GM21723 (cell line): ENCODE measurements around the gene TRAIP.

ENCODE experiments used
- ATAC-seq: cut with Tn5 transposase; IDR thresholded peaks from one replicate; pipeline ENCODE4 v1.9.1; 2021; ENCODE audit warnings: mild to moderate bottlenecking, moderate library complexity; ENCODE audit not compliant: unreplicated experiment

Gene TRAIP

DNA sequence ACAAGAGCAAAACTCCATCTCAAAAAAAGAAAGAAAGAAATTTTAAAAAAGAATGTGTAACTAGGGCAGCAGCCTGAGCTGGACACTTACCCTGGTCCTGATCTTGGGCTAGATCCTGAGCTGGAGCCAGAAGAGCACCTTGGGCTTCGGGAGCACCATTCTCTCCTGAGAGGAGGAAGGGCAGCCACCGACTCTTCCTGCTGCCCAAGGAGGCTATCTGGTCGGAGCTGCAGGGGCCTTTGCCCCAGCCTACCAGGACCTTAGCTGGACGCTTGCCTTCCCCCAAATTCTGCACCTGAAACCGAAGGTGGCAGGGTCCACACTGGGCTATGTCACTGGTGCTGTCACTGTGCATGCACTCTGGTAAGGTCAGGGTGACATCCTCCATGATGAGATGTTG is 20.2 kb upstream of the TRAIP start:
- ATAC-seq: no peak

DNA sequence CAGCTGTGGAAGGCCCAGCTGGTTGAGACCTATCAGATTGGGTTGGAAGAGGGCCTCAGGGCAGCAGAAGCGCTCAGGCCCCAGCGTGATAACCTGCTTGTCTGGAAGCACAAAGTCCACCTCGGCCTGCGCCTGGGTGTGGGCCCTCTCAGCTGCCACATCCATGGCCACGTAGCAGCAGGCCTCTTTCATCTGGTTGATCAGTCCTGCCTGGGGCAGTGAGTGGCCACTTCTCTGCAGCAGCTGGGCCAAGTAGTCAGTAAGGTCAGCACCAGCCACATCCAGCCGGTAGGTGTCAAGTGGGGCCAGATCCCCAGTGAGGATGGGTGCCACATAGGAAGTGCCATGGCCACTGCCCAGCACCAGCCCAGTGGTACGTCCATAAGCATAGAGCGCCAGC is 17.3 kb upstream of the TRAIP start:
- no peak for ATAC-seq

DNA sequence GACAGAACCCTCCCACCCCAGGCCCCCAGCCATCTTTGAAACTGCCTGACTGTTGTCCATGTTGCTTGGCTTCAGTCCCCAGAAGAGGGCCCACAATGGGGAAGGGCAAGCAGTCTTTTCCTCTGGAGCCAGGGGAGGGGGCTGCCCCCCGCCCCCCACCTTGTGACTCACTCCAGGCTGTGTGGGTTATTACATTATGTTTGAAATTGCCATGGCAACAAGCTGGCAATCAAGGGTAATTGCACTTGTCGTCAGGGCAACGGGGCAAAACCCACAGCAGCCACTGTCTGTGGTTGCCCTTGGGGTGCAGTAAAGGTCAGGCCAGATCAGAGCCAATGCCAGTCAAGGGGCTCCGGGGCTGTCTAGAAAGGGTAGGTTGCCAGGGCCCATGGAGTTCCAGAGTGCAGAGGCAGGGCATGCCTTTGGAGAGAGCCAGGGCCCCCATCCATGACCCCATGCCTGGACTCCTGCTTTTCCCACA is 16.5 kb upstream of the TRAIP start:
- ATAC-seq: no peak

DNA sequence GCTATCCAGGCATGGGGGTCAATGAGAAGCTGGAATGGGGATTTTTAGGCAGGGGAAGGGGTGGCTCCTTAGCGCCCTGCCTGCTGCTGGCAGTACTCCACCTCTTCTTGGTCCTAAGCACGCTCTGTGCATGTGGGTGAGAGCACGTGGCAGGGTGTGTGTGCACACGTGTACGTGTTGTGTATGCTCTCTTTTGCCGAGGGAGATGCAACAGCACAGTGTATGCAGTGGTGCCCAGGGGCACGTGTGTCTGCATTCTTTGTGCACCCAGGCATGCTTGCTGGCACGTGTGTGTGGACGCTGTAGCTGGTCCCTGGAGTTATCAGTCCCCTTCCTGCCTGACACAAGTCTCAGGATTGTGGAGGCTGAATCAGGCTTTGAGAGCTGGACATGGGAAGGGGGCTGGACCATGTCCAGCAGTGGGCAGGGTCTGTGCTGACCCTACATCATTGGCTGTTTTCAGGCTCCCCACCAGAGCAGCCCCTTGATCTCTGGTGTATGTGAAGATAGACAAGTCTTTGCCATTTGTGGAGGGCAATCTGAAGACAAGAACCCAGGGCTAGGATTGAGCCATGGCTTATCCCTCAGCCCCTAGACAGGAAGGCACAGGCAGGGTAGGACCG is 15.3 kb upstream of the TRAIP start:
- ATAC-seq: no peak

DNA sequence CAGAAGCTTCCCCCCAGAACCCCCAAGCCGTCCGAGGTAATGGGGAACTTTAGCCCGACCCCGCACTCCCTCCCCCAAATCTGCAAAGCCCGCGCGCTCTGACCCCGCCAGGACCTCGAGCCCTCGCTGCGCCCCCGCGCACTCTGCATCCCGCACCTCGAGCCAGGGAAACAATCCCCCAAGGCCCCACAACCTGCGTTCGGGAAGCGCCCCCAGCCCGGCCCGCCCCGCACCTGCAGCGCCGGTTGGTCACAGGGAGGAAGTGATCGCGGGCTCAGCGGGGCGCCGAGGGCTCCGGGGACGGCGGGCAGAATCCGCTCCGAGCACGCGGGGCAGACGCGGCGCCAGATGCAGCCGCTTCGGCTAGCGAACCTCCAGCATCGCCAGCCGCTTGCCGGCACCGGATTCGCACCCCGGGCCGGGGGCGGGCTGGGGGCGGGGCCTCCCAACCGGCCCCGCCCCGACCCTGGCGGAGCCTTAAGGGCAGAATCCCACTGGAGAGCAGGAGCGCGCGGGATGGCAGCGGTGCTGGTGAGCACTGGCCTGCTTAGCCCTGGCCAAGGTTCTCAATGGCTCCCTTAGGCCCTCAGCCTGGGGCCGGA is 13.3 kb upstream of the TRAIP start, which contains the start of gene CAMKV:
CAMKV (minus strand) TSS at position 382 of the 602 bp plus-strand sequence. CDS start 7,518 bp downstream, outside the sequence.
- ATAC-seq: no peak

DNA sequence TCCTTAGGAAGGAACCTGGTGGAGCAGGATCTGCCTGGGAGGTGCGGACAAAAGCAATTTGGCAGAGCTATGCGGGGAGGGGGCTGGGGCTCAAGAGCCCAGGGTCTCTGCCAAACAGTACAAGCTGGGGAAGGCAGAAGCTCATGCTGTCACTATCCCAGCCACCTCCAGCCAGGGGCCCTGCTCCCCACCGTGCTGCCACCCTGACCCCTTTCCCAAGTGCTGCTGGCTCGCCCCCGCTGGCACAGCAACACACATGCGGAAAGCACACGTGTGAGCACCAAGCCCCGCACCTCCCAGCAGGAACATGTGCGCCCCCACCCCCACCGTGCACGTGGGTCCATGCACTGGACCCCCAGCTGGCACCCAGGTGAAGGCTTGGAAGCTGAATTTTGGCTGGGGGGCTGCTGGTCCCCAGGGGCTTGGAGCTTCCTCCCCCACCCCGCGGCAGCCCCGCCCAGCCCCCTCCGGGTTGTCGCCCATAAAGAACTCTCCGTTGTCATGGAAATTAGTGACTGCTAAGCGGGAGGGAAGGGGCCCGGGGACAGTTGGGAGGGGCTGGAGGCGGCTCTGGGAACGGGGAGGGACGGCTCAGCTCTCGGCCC is 12.6 kb upstream of the TRAIP start:
- ATAC-seq: no peak

DNA sequence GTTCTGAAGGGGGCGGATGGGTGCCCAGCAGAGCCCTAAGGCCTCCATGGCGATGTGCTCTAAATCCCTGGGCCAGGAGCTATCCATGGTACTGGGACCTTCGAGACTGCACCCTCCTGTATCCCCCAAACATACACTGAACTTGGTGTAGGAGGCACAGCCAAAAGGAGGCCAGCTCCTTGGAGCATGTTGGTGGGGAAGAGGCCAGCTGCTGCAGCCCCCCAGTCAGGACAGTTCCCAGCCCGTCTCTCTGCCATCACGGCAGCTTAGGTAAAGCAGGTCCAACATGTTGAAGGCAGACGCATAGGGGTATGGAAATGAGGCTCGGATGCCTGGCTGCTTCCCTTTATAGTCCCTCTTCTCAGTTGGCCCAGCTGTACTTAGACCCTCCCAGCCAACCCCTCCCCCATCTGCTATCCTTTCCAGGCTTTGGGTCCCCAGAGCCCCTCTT is 11.5 kb upstream of the TRAIP start:
- no peak for ATAC-seq

DNA sequence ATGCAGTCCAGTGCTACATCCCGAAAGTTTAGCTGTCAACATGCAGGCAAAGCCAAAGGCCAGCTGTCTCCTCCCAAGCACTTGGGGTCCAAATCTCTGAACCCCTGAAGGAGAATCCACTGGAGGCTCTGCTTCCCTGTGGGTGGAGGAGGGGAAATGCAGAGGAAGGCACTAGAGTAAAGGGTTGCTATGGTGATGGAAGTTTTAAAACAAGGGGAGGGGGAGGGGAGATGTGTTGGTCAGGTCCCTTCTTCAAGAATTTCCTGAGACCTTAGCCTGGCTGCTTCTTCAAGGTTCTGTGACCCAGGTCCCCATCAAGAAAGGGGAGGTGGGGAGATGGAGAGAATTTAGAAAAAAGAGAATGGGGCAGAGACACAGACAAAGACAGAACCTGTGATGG is 11.0 kb upstream of the TRAIP start:
- no peak for ATAC-seq

DNA sequence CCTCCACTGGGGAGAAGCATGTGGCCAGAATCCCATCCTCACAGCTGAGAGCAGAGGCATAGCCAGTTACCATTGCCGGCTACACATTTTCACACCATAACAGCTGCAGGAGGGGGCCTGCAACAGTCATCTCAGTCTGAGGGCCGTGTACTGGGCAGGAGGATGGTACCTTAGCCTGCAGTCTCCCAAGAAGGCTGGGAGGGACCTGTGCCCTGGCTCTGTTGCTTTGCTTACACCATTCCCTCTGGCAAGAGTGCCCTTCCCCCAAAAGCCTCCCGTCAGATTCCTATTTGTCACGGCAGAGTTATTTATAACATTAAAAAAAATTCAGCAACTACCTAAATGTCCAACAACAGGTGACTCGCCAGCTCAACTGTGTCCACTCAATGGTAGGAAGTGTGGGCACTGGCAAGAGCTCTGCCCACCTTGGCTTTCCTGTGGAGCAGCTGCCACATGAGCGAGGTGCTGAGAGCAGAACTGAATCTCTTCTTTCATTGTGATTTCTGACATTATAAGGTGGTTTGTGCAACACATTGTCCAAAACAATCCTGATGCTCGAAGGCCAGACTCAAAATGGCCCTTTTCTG is 8.9 kb upstream of the TRAIP start:
- ATAC-seq: no peak

DNA sequence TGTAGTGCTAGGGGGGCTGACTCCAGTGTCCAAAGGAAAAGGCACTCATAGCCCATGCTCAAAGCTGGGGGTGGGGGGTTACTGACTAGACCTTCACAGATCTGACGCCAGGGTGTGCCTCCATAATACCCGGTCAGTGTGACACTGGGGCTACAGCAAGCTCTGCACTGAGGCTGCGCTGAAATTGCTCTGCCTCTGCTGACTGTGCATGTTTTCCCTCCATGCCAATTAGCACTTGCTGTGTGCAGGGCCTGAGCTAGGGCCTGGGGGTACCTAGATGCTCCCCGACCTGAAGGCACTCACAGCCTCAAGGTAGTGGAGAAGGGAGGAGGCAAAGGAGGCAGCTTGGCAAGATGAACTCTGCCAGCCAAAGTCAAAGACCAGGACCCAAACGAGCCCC is 8.1 kb upstream of the TRAIP start:
- ATAC-seq: no peak

DNA sequence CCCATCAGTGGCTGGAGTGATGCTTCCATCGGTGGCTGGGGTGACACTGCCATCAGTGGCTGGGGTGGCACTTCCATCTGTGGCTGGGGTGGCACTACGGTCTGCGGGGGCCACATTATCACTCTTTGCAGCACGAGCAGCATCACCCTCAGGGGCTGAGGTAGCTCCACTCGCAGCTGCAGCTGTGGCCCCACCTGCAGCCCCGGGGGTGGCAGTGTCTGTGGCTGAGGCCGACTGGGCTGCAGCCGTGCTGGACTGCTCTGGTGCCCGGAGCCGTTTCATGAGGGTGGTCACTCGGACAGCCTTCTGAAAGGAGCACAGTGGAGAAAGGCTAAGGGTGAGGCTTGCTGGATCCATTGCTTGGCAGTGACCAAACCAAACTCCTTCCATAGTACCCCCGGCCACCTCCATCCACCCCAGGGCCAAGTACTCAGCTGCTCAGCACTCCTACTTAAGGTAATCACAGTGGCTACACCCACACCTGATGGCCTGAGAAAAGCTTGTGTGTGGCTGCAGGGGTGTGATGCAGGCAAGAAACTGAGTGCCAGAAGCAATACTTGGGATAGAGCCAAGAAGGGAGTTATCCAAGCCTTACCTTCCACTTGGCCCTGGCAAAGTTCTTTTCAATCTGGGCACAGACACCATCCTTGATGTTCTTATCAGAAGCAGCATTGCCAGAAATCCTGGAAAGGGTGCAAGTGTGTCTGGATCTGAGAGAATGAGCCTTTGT is 3.4 kb upstream of the TRAIP start:
- no peak for ATAC-seq

DNA sequence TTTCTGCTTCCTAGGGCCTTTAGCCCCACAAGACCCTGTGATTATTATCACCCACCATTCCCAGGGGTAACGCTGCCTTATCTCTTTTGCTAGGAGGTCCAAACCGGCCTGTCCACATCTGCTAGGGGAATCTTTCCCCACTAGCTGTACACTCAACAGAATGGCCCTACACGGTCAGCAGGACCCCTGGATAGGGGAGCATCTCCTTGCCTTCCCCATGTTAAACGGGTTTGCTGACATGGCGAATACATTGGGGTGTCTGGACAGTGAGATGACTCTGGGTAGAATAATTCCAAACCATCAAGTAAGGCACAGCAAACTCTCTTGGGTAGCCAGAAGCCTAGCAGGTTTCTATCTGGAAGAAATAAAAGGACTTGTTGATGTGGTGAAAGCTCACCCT is 702 bp downstream of the TRAIP start:
- no peak for ATAC-seq

DNA sequence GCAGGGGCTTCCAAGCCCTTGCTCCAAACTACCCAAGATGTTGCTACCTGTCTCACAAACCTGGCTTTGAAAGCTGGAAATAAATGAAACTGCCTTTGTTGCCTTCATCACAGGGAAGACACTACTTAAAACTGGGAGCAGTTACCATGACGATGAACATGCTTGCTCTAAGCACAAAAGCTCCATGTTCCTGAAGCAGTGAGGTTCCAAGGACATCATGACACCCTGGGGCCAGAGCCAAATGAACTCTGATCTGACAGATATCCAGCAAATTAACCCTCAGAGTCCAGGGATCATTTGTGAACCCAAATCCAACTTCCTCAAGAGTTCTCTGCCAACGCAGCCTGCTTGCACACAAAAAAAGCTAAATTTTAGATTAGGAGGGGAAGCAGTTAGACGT is 10.7 kb downstream of the TRAIP start:
- ATAC-seq: no peak

DNA sequence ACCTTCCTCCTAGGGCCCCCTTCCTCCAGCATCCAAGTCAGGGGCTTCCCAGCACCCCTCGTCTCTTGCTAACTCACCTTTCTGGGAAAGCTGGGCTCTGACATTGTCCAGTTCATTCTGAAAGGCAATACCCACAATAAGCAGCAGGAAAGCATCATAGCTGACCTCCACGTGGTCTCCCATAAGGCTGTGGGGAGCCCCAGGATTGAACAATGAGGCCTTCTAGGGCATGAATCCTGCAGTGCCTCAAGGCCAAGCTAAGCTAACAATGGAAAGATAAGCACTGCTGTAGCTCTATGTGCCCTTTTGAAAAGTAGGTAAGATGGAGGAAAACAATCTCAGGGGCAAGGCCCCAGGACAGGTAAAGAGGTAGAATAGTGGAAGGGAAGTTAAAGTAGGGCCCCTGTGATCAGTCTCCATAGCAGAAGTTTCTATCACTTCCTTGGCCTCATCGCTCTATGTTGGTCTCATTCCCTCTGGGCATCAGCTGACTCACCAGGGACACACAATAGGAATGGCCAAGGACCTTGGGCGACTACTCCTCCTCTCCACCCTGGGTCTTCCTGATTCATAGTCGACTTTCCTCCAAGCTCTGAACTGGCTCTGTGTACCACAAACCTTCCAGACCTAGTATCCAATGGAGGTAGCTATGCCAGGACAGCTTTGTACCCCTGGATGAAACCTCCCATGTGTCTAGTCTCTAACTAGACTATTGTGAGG is 11.7 kb downstream of the TRAIP start:
- ATAC-seq: no peak

DNA sequence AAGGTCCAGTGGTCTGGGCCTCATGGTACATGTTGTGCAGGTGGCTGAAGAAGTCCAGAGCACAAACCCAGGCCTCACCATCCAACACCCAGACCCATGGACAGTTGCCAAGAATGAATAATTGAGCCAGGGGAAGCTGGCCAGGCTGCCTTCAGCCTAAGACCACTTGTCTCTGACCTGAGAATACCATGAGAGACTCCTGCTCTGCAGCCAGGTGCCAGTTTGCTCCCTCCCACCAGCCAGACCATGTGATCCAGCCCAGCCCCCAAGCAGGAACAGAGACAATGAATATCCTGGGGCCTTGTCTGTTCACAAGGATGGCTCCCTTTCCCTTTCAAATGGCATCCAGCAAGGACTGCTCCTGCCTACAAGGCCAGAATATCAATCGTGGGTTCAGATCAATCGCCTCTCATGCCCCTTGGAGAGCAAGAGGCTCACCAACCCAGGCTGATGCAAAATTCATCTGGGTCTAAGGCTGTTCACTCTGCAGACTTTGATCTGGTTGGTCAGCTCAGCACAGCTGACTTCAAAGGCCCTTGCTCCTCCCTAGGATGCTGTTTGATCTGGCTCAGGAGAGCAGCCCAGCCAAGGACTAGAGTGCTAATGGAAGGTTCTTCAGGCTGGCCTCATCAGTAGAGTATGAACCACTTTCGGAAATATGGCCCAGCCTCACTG is 13.4 kb downstream of the TRAIP start:
- no peak for ATAC-seq

DNA sequence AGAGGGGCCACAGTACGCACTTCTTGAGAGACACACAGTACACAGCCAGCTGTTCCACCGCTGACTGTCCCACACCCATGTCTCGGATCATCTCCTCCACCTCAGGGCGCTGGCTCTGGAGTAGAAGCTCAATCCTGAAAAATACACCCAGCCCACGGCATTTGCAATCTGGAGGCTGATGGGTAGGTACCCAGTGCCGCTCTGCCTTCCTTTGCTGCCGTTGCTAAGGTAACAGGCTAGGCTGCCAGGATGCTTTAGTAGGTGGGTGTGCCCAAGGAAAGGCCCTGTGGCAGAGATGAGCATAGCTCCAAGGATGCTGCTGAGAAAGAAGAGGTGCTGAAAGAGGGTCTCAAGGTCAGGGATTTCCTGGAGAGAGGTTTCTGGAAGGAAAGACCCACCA is 14.6 kb downstream of the TRAIP start:
- ATAC-seq: no peak

DNA sequence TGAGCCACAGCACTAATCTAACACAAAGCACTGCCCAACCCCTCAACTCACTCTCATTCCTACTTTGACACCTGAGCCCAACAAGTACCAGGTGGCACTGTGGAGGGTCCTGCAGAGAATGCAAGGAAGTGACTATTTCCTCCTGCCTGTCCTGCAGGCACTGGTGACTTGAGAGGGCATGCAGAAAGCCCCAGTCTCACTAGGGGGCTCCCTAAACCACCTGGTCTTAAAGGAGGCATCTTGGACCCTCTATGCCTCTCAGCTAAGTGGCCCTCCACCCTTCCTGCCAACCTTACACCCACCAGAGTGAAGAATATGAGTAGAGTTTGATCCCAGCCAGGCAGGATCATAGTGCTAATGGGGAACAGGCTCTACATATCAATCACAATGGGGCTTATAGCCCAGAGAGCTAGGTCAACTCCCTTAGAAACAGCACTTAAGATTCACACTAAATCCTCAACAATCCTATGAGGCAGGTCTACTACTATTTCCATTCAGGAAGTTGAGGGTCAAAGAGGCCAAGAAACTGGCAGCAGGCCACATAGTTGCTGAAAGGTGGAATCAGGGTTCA is 15.2 kb downstream of the TRAIP start:
- ATAC-seq: no peak

DNA sequence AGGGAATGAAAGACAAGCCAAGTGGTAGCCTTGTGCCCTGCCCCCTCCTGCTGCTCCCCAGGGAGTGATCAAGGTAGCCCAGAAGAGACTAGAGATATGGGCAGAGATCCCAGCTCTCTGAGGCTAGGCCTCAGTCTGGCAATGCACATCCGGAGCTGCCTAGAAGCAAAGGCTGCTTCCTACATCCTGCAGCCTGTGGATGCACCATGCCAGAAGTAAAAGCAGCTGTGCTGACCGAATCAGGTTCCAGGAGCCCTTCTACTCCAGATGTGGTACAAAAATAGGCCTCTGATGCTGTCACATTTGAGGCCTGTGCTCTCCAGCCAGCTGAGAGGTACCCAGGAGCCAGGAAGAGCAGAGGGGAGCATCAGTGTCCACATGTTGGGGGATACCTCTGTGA is 16.0 kb downstream of the TRAIP start:
- ATAC-seq: no peak

DNA sequence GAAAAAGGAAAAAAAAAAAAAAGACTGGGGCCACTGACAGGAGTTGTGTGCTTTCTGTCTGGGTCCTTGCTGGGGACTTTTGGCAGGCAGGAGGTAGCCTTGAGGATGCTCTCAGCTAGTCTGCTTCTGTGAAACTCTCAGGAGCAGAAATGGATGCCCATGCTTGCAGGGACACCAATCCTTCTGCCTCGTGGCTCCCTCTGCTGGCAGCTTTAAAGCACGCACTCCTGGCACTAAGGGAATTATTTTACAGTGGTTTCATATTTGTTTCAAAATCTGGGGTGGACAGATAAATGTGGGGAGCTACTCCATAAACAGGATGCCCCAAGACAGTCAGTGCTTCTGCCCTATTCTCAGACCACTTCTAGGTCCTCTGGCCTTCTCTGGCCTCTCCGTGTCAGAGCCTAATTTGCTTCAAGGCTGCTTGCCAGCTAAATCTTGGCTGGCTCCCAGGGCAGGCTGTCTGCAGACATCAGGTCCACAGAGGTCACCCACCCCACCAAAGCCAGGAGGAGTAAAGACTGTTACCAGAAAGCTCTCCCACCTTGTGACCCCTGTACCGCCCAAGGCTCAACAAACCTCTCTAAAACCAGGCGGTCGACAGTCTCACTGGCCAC is 17.1 kb downstream of the TRAIP start:
- ATAC-seq: peak; percentile 57
